GM21786 (cell line): Measurements from ENCODE around the gene LMO7.

Experiments used
- ATAC-seq: cut with Tn5 transposase; IDR thresholded peaks from one replicate; pipeline ENCODE4 v1.9.1; 2021; ENCODE audit not compliant: unreplicated experiment

LMO7 gene

DNA sequence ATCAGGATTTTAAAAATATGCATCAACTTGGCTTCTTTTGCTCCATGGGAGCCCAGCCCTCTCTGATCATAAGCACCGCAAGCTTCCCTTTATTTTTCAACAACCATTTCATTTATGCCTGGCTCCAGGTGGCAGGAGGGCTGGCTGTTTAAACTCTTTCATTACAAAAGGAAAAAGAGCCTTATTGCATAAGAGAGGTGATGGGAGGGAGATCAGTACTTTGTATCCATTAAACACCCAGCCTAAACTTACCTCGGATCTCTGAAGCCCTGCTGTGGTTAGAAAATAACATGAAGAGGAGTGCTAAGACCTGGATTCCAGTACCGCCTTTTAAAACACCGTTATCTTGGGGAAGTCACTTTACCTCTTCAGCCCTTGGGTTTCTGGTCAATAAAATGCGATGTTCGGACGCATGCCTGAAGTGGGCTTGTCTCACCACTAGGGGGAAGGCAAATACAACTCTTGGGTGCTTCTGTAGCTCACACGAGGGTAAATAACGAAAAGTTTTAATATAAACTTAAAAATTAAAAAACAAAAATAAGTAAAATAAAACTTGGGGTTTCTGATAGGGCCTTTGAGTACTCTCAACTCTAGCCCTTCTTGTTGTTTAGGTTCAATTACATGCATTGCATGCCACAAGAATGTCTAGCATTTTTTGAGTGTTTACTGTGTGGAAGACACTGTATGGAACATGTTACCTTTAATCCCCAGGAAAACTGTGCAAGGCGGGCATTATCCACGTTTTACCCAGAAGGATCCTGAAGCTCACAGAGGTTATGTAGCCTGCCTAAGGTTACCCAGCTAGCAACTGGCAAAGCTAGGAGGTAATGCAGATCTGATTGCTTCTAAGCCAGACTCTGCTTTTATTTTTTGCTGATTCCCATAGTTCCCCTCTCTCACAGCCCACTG is 240.3 kb downstream of the LMO7 start:
- peak; percentile 88 for ATAC-seq

DNA sequence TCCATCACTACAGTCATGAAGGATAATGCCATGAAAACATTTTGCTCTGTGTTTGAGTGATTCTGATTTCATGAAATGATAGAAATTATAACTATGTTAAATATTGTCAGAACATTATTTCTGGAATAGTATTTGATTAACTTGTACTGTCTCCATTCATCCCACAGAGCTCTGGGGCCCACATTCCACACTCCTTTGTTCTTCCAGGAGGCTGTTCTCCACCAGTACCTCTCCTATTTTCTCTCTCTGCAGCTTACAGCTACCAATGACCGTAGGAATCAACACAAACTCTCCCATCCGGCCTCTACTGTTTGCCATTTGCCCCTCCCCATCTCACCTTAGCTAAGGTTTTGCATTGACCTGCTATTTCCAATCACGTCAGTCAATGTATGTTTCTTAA is 240.9 kb downstream of the LMO7 start:
- no peak for ATAC-seq

DNA sequence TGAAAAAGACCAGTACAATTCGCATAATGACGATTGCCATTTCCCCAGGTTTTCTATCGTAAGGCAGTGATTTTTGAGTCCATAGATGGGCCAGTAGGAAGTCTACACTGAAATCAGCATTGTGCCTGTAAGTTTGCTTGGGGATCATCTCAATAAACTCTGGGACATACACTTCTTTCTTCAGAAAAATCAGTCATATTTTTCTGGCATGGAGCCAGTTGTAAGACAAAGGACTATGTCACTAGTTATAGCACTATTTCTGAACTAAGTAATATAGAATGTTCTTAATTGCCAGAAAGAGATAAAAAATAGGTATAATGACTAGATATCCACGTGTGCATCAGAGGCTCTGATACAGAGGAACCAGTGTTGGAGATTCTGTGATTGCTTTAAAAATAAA is 243.5 kb downstream of the LMO7 start:
- no peak for ATAC-seq

DNA sequence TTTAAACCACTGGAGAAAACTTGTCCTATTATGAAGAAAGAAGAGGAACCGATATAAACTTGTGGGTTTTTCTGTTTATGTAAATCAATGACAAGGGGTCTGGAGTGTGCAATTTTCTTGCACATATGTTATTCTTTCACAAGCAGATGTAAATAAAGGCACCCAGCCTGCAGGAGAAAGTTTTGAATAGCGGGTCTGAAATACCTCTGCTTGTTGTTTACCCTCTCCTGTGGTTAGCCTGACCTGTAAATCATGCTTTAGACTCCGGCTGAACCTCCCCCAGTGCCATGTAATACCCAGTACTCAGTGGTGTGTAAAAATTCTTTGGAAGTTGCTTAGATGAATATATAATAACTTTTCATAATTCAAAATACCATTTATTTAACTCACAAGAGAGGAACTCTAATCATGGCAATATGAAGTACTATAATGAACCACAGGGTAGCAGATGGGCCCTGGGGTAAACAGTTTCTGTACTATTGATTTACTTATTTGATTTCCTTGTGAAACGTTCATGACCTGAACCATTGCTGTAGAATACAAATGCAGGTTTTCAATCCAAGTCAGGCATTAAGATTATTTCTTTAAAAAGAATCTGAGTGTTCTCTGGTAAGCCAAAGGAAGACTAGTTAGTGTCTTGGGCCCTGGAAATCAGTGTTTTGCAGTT is 245.1 kb downstream of the LMO7 start:
- ATAC-seq = no peak

DNA sequence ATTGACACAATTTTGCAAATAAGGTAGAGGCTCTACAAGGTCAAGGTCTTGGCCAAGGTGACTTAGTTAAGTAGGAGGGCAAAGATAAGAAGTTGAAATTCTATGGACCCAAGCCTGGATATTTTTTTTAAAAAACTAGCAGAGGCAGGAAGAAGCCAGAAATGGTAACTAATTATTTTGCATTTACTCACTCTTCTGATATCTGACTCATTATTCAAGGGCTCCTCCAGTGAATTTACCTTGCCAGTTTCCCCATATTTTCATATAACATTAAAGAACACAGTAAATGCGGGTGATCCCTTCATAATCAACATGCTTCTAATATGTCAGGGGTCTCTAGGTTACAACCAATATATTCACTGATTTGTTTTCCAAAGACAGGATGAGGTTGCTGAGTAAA is 246.1 kb downstream of the LMO7 start:
- ATAC-seq = no peak

DNA sequence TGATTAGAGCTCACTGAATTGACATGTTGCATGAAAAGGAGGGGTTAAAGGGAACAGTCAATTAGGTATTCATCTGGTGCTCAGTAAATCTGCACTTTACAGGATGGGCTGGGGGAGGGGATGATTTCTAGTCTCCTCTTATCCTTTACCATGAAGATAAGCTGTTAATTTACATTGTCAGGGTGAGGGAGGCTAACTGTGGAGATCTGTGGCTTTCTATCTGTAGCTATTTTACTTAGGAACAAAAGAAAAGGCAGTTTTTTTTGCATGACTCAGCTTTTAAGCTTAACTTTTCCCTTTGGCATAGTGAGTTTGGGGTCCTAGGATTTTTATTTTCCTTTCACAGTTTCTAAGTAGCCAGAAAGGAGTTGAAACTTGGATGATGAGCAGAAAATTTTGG is 253.3 kb downstream of the LMO7 start:
- no peak for ATAC-seq

DNA sequence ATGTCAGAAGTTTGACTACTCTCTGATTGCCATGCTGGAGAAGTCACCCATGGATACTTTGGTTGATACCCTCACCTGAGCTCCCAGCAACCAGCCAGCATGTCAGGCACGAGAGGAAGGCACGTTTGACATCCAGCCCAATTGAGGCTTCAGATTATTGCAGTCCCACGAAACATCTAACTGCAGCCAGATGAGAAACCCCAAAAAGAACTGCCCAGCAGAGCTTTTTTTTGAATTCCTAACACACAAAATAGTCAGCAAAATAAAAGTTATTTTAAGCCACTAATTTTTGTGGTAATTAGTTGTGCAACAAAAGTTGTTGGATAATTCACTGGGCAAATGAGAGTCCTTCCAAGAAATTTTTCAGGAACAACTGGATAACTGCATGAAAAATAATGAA is 259.0 kb downstream of the LMO7 start:
- no peak for ATAC-seq

DNA sequence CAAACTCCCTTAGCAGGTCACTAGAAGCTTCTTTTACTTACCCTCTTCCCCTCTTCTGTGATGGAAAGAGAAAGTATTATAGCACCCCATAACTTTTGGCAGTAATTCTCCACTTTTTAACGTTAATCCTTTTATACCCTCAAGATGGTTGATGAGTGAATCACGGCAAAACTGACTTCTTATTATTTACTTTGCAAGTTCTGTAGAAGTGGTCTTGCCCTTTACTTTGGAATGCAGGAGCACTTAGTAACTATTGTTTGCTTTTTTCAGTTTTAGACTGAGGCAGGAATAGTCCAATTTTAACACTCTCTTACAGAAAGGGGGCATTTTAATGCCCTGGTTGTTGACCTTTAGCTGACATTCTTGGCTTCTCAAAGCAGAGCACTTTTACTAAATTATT is 260.1 kb downstream of the LMO7 start:
- no peak for ATAC-seq

DNA sequence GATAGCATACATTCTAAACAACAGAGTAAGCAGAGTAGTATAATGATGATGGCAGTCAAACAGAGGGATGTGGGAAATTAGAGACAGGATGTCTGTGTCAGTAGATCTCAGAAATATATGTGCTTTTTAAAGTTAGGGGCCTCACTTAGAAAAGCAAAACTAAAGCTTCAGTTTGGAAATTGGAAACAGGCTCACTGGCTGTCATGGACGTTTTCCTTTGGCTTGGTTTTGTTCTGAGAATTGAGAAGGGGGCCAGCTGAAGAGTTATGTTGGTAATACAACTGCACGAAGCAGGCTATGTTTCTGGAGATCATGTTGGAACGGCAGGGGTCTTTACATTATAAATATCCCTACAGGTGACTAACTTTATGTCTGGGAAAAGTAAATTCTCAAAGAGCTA is 261.3 kb downstream of the LMO7 start:
- ATAC-seq = no peak

DNA sequence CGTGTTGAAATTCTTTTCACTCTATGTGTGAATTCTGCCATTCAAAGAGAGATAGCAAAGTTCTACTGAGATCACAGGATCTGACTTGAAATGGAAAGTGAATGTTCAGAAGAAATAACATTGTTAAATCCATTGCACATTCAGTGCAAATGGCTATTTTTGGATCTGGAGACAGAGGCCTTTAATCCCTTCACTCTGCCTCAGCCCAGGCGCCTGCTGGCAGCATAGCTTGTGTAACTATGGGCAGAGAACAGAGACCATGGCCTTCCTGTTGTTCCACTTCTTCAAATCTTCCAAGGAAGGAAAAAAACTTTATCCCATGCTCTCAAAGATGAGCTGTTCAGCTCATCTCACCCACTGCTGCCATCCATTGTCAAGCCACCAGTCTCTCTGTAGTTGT is 265.4 kb downstream of the LMO7 start:
- no peak for ATAC-seq

DNA sequence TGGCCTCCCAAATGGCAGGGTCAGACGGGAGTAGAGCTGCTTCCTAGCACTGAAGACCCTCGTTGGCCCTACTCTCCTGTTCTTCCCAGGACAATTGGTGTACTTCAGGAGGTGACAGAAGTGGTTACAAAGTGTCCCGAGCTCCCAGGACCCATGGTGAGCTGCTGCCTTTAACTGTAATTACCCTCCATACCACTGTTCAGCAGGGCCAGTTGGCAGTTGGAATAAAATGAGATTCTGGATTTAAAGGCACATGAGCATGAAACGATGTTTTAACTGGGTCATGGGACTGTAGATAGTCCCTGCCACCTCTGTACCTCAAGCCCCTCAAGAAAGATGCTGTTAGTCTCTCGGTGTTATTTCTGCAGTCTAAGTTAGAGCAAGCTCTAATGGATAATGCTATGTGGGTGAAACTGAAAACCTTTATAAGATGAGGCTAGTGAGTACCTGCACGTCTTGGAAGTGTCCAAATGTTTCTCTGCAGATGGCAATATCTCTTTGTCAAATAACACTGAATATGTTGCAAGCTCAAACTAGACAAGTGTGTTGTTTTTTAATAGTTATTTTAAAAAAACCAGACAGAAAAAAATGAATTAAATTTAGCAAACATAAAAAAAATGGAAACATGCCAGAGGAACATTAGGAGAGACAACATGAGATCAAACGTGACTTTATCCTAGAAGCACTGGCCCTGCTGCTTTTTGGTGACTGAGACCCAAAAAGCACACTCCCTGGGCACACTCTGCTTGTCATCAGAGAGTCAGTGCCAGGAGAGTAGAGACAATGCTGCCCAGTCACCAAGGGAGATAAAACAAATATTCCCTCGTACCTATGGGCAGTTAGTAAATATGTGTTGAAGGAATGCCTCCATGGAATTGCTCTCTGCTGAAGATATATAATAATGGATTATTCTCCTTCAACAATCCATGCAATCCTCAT is 266.3 kb downstream of the LMO7 start:
- no peak for ATAC-seq

DNA sequence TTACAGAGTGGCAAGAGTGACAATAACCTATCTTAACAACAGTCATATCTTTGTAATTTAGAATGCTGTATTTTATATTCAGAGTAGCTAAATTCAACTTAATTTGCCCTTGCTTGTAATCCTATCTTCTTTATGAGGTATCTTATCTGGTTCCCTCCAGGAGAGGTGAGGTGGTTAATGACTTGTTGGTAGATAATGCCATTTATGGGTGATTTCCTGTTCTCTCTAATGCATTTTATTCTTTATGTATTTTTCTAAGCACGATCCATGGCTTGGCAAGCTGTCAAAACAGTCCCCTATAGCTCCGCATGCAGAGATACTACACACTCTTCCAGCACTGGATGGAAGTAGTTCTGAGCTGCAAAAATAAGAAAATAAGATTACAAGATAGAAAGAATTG is 267.9 kb downstream of the LMO7 start:
- ATAC-seq = no peak

DNA sequence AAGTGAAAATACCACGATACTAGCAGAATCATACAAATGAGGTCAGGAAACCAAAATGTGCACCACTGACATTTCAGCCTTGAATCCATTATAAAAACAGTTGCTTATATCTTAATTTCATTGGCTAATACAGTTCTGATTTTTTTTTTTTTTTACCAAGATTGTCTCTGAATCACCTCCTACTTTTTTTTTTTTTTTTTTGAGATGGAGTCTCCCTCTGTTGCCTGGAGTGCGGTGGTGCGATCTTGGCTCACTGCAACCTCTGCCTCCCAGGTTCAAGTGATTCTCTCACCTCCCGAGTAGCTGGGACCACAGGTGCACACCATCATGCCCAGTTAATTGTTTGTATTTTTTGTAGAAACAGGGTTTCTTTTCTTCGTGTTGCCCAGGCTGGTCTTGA is 270.2 kb downstream of the LMO7 start:
- ATAC-seq = no peak

DNA sequence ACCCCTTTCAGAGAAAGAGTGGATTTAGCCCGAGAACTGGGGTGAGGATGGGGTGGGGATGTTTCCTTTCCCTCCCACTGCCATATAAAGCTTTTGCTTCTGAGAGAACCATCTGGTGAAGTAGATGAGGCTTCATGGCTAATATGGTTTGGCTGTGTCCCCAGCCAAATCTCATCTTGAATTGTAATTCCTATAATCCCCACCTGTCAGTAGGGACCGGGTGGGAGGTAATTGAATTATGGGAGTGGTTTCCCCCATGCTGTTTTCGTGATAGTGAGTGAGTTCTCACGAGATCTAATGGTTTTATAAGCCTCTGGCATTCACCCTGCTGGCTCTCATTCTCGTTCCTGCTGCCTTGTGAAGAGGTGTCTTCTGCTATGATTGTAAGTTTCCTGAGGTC is 270.9 kb downstream of the LMO7 start:
- ATAC-seq = no peak

DNA sequence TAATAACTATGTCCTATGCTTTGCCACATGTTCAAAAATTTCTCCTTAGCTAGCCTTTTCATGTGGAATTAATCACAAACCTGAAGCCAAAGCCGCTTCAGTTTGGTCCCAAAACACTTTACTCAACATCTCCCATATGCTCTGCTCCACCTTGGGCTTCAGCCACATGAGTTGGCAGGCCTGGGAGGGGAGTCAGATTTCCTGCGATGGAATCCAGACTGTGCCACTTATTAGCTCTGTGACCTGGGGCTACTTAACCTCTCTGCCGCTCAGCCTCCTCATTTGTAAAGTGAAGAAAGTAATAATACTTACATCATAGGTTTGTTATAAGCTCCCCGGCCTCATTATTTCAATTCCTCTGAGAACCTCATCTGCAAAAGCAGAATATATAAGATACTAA is 272.0 kb downstream of the LMO7 start:
- no peak for ATAC-seq
